ENCODE data around the gene ASRGL1.

GRCh38 chr11:62404901-62405300 lies 67.7 kb downstream of the ASRGL1 start:
- TF ChIP-seq POLR2A (IDR thresholded peaks at IDR 0.05) (no peak), CTCF (IDR thresholded peaks at IDR 0.05) (no peak)
